CD4-positive, alpha-beta T cell treated with Interleukin-6 at 100 ng/mL for 8 hours (primary cell): ENCODE results near the gene HHAT.

Experiments used
- DNase-seq: peaks from one replicate; pipeline ENCODE4 v3.0.0-alpha.2; 2020; ENCODE audit warnings: mixed read lengths, low spot score

The HHAT gene

DNA sequence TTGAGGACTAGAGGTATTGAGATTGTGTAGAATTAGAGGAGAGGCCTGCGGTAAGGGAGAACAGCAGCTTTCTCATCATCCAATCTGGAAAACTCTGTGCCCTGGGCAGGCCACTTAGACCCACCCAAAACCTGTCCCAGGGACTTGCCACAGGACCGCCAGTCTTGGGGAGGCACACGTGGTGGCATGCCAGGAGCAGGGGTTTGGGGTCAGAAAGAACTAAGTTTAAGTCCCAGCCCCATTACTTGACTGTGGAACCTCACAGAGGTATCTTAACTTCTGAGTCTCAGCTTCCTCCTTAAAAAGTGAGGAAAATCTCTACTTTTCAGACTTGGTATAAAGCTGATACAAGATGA is 356.6 kb downstream of the HHAT start:
- DNase-seq: no peak

DNA sequence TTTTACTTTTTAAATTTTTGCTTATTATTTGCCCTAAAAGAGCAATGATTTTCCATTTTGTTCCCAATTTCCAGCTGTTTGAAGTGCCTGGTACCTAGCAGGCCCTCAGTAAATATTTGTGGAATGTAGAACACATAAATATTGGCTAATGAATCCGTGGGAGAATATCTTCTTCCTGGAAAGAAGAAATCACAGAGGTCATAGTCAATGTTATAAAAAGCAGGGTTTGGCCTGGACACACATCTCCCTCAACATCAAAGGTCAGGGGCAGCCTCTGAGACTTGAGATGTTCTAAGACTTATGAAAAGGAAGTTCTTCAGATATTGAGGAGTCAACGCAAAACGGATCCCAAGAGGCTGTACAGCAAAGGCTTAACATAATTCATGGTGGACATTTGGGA is 358.1 kb downstream of the HHAT start:
- no peak for DNase-seq

DNA sequence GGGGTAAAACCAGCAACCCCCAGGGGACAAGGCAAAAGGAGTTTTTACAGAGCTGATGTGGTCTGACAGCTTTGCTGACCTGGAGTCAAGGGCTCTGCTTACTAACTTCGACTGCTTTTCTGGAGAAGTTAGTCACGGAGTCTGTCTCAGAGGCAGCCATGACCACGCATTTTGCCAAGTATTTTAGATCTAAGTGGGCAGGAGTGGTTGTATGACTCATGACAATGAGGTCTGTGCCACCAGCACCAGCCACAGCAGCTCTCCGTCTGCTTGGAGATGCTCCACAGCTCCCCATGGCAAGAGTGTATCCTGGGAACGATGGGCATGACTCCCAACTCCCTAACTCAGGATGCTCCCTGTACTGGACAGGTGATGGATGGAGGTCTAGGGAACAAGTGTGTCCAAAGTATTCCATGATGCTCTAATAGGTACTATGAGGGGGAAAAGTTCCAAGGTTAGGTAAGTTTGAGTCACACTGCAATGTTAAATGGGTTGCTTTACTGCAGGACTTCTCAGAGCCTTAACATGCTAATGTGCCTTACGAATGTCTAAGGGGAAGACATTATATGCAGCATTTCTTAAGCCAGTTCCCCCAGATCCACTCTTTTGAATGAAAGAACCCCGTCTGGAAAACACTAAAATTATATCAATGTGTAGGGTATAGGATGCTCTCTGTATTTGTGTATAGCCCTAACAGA is 359.0 kb downstream of the HHAT start:
- DNase-seq: no peak

DNA sequence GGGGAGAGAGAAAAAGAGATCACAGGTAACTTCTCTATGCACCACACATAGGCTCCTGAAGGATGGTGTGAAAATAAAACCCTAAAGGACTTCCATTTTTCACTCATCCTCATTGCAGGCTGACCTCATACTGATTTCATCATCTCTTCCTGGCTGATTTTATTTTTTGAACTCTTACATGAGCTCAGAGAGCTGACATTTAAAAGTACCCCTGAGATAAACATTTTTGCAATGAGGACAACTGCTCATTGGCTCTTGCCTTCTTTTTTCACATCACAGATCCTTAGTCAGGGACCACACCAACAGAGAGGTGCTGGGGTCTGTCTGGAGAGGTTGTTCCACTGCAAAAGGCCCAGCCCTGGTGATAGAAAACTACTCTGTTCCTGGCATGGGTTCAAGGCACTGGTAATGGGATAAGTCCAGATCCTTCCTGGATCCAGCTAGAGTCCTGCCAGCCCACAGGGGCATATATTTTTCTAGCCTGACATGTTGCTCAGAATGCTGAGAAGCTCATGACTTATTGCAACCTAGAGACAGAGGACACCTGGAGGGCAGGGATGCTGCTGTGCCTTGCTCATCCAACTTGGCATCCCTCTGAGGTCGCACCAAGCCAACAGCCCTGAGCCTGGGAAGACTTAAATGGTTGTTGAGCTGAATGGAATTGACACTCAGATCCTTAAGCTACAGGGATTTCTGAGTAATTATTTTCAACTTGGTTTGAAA is 360.0 kb downstream of the HHAT start:
- no peak for DNase-seq

DNA sequence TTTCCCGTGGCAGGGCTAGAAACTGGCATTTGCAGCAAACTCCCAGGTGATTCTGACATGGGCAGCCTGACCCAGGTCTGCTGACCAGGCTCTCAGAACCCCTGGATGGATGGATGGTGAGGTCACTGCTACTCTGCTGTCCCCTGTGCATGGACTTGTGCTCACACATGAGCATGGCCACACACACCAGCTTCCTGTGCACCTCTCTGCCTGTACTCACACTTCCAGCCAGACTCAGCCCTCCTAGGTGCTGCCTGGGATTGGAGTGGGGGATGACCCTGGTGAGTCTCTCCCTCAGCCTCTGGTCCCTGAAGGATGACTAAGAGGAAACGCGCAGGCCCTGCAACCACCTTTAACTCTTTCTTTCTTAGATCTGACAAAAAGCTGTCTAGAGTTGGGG is 361.1 kb downstream of the HHAT start:
- DNase-seq: no peak

DNA sequence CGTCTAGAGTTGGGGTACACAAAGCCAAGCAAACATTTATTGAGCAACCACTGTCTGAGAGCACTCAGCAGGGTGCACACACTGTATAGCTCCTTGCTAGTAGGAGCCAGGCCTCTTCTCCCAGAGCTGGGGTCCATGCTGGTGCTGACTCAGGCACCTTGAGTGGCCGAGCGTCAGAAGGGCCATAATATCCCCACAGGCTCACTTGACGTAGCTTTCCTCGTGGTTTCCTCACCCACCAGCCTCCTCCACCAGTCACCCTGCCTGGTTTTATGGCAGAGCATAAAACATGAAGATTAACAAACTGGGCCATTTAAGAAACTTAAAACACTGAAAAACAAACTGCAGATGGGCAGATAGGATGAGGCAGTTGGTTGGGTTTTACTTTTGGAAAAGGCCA is 361.5 kb downstream of the HHAT start:
- DNase-seq: no peak

DNA sequence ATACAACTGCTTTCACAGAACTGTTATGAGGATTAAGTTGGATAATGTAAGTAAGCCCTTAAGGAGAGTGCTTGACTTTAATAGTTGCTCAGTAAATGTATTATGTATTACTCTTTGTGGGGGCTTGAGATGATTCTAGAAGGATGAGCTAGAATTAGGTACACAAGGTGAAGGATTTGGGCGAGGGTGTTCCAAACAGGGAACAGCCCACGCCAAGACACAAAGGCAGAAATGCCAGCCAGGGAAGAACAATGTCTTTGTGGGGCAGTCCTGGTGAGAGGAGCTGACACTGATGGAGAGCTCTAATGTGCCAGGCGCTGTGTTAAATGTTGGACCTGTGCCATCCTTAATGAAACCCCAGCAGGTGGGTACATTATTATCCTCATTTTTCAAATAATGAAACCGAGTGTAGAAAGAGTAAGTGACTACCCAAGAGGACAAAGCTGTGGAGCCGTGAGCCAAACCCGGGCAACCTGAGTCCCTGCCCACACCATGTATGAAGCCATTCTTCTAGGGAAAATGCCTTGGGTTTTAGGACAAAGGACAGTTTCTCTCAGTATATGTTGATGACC is 362.4 kb downstream of the HHAT start:
- no peak for DNase-seq

DNA sequence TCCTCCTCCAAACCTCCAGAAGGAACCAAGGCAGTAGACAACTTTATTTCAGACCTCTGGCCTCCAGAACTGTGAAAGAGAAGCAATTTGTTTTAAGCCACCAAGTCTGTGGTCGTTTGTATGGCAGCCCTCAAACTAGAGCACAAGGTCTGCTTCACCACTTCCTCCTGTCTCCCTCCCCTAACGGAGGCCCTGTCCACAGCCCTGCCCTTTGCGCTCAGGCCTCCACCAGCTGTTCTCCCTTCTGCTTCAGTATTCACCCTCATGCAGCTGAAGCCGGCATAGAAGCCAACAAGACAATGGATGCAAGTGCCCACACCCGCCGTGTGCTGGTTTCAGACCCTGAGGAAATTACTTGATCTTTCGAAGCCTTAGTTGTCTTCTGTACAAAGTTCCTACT is 364.1 kb downstream of the HHAT start:
- DNase-seq: no peak

DNA sequence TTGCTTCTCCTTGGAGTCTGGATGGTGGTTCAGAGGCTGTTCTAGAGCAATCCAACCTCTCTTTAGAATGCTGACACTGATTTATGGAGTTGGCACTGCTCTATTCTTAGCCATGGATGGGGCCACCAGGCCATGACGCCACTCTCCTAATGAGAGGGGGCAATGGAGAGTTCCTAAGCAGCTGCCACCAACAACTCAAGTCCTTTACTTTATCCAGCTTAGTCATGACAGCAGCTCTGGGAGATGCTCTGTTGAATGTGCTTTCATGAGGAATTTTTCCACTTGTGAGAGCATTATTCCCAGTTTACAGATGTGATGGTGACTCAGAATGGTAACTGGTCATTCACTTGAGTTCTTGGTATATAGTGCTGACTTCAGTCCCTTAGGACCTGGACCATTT is 366.3 kb downstream of the HHAT start:
- no peak for DNase-seq

DNA sequence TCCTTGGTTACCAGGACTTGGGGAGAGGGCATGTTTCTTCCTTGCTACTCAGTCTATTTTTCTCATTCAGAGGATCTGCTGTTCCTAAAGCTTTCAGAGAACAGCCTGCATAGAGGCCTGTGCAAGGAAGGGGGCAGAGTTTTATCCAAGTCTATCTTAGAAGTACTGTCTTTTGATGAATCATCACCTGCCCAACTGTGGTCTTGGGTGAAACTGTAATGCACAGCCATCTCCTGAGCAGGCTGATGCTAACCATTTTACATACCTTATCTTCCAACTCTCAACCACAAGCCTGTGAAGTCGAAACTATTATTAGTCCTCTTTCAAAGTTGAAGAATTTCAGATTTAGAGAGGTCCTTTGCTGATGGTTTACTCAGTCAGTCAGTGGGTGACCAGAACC is 368.0 kb downstream of the HHAT start:
- no peak for DNase-seq

DNA sequence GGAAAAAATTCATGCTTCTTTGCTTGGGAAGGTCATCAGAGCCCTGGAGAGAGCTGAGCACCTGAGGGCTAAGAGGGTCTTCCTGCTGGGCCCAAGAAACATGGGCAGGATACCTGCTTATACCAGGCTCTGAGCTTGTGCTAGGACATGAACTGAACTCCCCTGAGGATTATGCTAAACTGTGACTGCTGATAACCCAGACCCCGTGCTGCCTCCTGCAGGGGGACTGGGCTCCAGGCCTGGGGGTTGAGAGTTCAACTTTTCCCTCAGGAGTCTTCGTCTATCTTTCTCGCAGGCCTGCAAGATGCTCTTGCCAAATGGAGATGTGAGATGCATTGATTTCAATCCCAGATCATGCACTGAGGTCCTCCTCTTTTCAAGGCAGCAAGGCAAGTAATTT is 368.5 kb downstream of the HHAT start:
- DNase-seq: no peak

DNA sequence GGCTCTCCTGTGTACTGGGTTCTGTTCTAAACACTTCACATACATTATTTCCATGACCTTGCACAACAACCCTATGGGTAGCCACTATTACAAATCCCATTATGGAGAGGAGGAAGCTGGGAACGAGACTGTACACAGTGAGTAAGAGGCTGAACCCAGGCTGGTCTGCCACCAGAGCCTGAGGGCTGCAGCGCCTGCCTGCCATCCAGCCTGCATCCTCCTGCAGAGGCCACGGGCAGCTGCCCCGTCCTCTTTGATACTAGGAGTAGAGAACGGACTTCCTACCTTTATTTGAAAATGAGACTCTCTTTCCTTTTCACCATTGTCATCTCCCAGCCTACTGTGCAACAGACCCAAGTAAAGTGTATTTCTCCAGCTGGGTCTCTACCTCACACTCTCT is 370.0 kb downstream of the HHAT start:
- no peak for DNase-seq

DNA sequence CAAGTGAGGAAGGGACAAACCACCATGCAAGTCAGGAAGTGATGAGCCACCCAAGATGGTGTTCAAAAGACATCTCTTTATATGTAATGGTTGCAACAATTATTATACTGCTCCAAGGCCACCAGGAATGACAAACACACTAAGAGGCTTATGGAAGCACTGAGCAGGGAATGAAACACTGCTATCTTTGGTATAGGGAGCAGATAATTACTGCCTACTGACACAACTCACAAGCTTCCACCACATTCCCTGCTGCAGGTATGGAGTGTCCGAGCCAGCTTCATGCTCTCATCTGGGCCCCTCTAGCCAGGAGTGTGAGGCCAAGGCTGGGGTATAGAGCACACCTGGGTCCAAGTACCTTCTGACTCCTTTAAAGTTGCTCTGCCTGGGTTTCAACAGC is 371.4 kb downstream of the HHAT start:
- no peak for DNase-seq

DNA sequence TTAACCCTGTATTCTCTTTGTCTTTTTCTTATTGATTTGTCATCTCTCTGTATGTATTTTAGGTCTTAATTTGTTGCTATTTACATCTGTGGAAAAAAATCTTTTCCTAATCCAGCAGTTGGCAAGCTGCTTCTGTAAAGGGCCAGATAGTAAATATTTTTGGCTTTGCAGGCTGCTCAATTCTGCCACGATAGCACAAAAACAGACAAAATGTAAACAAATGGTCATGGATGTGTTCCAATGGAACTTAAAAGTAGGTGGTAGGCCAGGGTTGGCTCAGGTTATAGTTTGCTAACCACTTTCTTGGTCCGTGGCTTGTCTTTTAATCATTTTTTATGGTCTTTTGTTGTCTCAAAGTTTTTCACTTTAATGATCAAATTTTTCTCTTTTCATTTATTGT is 371.8 kb downstream of the HHAT start:
- DNase-seq: no peak

DNA sequence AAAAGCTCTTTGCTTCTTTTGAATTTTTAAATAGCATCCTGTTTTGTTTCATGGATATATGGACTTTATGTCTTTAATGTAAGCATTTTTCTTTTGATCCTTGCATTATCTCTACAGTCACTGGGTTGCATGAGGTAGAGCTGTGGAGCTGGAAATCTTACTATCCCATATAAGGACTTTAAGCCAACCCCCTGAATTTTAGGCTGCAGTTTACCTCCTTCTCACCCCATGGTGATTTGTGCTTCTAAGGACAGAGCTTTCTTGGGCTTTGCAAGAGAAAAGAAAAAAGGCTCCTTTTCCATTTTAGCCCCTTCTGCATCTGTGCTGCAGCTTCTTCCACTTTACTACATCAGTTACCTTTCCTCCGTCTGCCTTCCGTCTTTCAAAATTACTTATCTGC is 373.8 kb downstream of the HHAT start:
- DNase-seq: no peak

DNA sequence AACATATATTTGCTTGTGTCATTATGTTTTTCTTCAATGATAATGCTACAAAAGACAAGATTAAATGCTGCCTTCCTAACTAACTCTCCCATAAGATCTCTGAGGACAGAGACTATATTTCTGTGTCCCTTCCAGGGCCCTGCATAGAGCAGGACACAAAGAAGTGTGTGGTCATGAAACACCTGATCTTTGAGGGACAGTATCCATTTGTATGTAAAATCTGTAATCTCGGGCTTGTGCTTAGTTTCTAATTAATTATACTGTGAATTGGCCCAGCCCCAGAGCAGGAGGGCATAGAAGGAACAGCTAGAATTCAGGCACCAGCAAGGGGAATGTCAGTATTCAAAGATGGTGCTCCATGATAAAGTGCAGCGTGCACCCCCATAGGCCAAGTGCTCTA is 374.9 kb downstream of the HHAT start:
- no peak for DNase-seq

DNA sequence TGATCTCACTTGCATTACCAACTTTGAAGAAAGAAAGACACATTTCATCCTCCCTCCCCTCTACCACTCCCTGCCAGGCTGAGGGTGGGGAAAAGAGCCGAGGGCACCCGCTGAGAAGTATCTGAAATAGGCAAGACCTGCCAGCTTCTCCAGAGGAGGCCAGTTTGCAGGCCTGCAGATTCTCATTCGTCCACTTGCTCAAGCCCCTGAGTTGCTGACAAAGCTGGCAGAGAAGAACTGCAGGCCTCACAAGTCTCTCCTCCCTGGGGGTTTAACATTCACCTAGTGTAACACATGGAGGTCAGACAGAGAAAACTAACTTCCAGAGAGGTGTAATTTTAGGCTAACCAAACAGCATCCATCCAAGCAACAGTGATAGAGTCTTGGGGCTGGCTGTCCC is 376.4 kb downstream of the HHAT start:
- DNase-seq: no peak

DNA sequence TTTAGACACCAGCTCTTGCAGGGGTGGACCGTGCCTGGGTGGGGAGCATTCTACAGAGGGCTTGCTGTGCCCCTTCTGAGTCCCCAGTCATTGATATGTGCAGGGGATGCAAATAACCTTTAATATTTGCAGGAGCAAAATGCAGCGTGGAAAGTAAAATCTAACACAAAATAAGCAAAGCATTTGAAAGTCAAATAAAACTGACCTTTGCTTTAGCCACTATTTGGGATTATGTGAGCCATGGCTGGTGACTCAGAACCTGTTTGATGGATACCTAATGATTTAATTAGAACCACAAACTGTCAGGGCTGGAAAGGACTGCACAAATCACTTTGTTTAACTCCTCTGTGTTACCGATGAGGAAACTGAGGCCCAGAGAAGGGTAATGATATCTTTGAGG is 377.5 kb downstream of the HHAT start:
- no peak for DNase-seq

DNA sequence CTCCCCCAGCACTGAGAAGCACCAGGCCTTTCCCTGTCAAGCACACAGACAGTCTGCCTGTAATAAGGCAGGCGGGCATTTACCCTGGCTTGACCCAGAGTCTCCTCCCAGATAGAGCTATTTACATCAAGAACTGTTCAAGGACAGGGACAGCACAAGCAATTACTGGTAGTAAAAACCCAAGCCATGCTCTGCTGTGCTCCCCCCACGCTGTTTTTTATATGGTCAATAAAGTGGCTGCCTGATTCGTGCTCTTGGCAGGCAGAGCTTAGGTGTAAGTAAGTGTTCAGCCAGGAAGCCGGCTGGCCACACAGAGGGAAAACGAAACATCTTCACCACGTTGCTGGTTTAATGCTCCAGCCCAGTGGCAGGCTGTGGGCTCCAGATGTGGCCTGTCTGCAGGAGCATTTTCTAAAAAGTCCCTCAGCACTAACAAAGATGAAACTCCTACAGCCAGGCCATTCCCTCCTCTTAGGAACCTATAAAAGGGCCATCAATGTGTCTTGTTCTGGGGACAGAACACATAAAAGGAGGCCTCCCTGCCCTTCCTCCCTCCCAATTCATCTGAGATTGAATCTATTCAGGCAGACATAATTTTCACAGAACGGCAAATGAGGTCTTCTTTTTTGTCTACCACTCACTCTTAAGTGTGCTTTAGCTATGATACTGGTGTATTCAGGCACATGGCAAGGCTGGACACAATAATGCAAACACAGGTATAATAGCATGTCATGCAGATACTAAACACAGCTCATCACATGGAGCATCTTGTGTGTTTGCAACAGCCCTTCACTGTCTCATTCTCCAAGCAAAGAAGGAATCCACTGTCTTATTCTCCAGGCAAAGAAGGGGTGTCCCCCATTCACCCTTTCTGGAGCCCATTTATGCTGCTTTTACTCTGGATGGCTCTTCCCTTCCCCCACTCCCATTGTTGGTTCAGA is 378.9 kb downstream of the HHAT start:
- DNase-seq: no peak

DNA sequence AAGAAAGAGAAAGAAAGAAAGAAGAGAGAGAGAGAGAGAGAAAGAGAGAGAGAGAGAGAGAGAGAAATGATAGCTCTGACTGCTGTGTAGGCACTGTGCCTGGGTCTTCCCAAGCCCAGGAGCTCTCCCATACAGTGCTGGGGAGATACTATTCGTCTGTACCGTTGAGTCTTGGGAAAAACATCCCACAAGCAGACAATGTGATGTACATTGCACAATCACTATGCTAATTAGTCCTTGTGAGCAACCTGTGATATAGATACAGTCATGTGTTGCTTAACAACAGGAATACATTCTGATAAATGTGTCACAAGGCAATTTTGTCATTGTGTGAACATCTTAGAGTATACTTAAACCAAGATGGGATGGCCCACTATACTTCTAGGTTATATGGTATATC is 381.0 kb downstream of the HHAT start:
- DNase-seq: no peak

DNA sequence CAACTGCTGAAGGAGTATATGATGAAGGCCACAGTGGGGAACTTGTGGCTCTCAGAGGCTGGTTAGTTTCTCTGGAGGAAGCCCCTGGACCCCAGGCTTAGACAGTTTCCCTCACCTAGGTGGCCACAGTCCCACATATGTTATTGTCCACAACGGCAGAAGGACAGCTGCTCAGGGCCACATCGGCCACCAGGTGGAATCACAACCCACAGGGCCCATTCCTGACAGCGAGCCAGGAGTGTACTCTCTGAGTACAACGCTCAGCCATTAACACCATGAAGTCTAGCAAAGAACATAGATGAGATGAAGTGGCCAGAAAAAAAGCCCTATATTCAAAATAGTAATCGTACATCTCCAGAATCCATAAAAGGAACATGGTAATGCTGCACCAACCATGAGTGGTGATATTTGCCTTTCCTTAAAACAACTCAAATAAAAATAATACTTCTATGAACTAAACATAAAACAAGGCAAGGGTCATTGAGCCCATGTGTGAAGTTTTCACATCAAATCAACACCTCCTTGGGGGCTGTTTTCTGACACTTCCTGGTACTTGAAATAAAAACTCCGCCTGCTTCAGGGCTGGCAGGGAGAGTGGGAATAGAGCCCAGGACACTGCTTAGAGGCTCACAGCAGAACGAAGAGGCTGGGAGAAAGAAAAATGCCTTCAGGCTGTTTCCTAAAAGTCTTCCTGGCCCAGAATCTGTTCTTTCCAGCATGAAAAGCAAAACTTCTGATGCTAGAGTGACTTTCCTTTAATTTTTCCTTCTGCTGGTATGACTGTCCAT is 383.3 kb downstream of the HHAT start:
- DNase-seq: no peak

DNA sequence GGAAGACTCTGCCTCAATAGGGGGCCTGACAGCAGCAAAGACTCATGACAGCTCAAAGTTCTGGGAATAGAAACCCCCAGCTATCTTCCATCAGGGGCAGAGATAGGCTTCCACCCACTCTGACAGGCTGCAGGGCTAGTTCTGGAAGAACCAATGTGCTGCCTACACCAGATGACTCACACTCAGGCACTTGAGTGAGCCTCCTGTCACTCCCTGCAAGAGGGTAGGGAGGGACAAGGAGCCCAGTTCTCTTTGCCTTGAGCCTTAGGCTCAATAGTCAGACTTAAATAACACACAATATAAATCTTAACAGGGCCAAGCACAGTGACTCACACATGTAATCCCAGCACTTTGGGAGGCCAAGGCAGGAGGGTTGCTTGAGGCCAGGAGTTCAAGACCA is 386.4 kb downstream of the HHAT start:
- DNase-seq: no peak
